ENCODE measurements around the gene ANO5.
A peak's percentile ranks its signal among the peaks of the same experiment; 100 is the strongest.

ANO5 gene

GRCh38 chr11:22304337-22304961, 111.6 kb downstream of the ANO5 start:
- H3K4me3 ChIP-seq (ENCODE audit: low read length) = no peak overlapping the region
- peak; percentile 28 for DNase-seq (ENCODE audit: low read depth, low spot score)

GRCh38 chr11:22317656-22318055, 124.8 kb downstream of the ANO5 start:
- no peak overlapping the region for H3K4me3 ChIP-seq (ENCODE audit: low read length)
- DNase-seq (ENCODE audit: low read depth, low spot score) = no peak

- DNase-seq (ENCODE audit: low read depth, low spot score) = no peak
Observed at GRCh38 chr11:22331771-22332170, 138.9 kb downstream of the ANO5 start.

More at GRCh38 chr11:22331771-22332170, 138.9 kb downstream of the ANO5 start:
- H3K4me3 ChIP-seq (ENCODE audit: low read length) = no peak overlapping the region

Data from Jurkat, Clone E6-1 (cell line).